NCI-H82 treated with DMSO at 0.1 percent for 48 hours (cell line): Measurements from ENCODE around the gene PDE6G.

ENCODE experiments used
- DNase-seq: peaks from one replicate; lab custom pipeline; 2025; ENCODE audit not compliant: unreplicated experiment; lab: John Stamatoyannopoulos, UW

Gene PDE6G

GRCh38 chr17:81664051-81664470 is 7.7 kb upstream of the PDE6G start:
- no peak for DNase-seq

GRCh38 chr17:81662002-81662401 is 5.7 kb upstream of the PDE6G start:
- DNase-seq: no peak

- DNase-seq: no peak
Measured at GRCh38 chr17:81660441-81660840, 4.1 kb upstream of the PDE6G start.

GRCh38 chr17:81659038-81659437 is 2.7 kb upstream of the PDE6G start:
- DNase-seq: no peak

GRCh38 chr17:81656835-81657234 is 493 bp upstream of the PDE6G start:
- peak; percentile 74 for DNase-seq

- peak; percentile 90 for DNase-seq
Measured at GRCh38 chr17:81655378-81656117, 794 bp downstream of the PDE6G start.

GRCh38 chr17:81652906-81653771 is 3.2 kb downstream of the PDE6G start:
- DNase-seq: peak; percentile 8

GRCh38 chr17:81651692-81652091 is 4.7 kb downstream of the PDE6G start:
- no peak for DNase-seq

GRCh38 chr17:81650951-81651350 is 5.4 kb downstream of the PDE6G start:
- DNase-seq: no peak

- DNase-seq: no peak
Measured at GRCh38 chr17:81648707-81649085, 7.6 kb downstream of the PDE6G start.

GRCh38 chr17:81648013-81648706 is 8.2 kb downstream of the PDE6G start:
- no peak for DNase-seq

- DNase-seq: no peak
Measured at GRCh38 chr17:81647640-81648012, 8.7 kb downstream of the PDE6G start.

GRCh38 chr17:81646869-81647600 is 9.3 kb downstream of the PDE6G start:
- DNase-seq: no peak

GRCh38 chr17:81644976-81645952 is 11.1 kb downstream of the PDE6G start:
- no peak for DNase-seq

- DNase-seq: no peak
Measured at GRCh38 chr17:81644496-81644895, 11.8 kb downstream of the PDE6G start.

GRCh38 chr17:81641825-81642489 is 14.4 kb downstream of the PDE6G start:
- DNase-seq: no peak

- DNase-seq: no peak
Measured at GRCh38 chr17:81640011-81640410, 16.3 kb downstream of the PDE6G start.

GRCh38 chr17:81638683-81639082 is 17.7 kb downstream of the PDE6G start:
- no peak for DNase-seq
